ENCODE measurements around the gene CCDC40.
A peak's percentile ranks its signal among the peaks of the same experiment; 100 is the strongest.
"Not testable (repeated sequence)": the region's sequence is repeated elsewhere in the genome, so short reads cannot be mapped to it uniquely, and the experiment has no call there.

CCDC40 gene
- total RNA-seq = 0 to 2.2 reads per million in 2 donors

- peak; percentile 54 to 73 (median 69) for DNase-seq
Measured at GRCh38 chr17:80035937-80036714, at the start of gene CCDC40. CCDC40 (plus strand) TSS chr17:80036642; CDS start chr17:80036663, 21 bp downstream.

- DNase-seq = no peak
Measured at GRCh38 chr17:79987187-79987934, 49.1 kb upstream of the CCDC40 start.

GRCh38 chr17:79987935-79988184 lies 48.6 kb upstream of the CCDC40 start:
- no peak for DNase-seq

GRCh38 chr17:79988185-79988971 lies 48.1 kb upstream of the CCDC40 start:
- DNase-seq = no peak

GRCh38 chr17:79989106-79989835 lies 47.2 kb upstream of the CCDC40 start:
- DNase-seq = no peak

- DNase-seq = no peak
Measured at GRCh38 chr17:79990051-79990592, 46.3 kb upstream of the CCDC40 start.

- no peak for DNase-seq
Measured at GRCh38 chr17:79990704-79991103, 45.7 kb upstream of the CCDC40 start.

GRCh38 chr17:79991140-79991923 lies 45.1 kb upstream of the CCDC40 start:
- DNase-seq = peak; percentile 58 to 90 (median 67)

GRCh38 chr17:79991924-79992648 lies 44.4 kb upstream of the CCDC40 start:
- DNase-seq = no peak

GRCh38 chr17:79992649-79993389 lies 43.6 kb upstream of the CCDC40 start:
- no peak for DNase-seq

GRCh38 chr17:79993390-79994227 lies 42.8 kb upstream of the CCDC40 start:
- peak in 1 of 5 experiments; percentile 13 for DNase-seq

- not testable (repeated sequence) for DNase-seq
Measured at GRCh38 chr17:79994228-79994569, 42.2 kb upstream of the CCDC40 start.

- DNase-seq = no peak
Measured at GRCh38 chr17:79994602-79995001, 41.8 kb upstream of the CCDC40 start.

- no peak for DNase-seq
Measured at GRCh38 chr17:79995696-79996095, 40.7 kb upstream of the CCDC40 start.

- peak in 1 of 5 experiments; percentile 22 for DNase-seq
Measured at GRCh38 chr17:79996291-79996690, 40.2 kb upstream of the CCDC40 start.

- DNase-seq = peak; percentile 31 to 100 (median 74)
Measured at GRCh38 chr17:79997011-79997660, 39.3 kb upstream of the CCDC40 start.

- DNase-seq = no peak
Measured at GRCh38 chr17:80000136-80000535, 36.3 kb upstream of the CCDC40 start.

GRCh38 chr17:80000981-80001775 lies 35.3 kb upstream of the CCDC40 start:
- no peak for DNase-seq
